ENCODE measurements around the gene DLEC1. TPM values are rescaled to one million over a fixed set of nuclear protein-coding genes. Genes with fewer than 3 reads are reported as not detected.
"Not testable (repeated sequence)": the region's sequence is repeated elsewhere in the genome, so short reads cannot be mapped to it uniquely, and the experiment has no call there.

Gene DLEC1
- total RNA-seq, 8 experiments from 2014 or later, result 0.27 to 3.5 (median 0.81) TPM

DNA sequence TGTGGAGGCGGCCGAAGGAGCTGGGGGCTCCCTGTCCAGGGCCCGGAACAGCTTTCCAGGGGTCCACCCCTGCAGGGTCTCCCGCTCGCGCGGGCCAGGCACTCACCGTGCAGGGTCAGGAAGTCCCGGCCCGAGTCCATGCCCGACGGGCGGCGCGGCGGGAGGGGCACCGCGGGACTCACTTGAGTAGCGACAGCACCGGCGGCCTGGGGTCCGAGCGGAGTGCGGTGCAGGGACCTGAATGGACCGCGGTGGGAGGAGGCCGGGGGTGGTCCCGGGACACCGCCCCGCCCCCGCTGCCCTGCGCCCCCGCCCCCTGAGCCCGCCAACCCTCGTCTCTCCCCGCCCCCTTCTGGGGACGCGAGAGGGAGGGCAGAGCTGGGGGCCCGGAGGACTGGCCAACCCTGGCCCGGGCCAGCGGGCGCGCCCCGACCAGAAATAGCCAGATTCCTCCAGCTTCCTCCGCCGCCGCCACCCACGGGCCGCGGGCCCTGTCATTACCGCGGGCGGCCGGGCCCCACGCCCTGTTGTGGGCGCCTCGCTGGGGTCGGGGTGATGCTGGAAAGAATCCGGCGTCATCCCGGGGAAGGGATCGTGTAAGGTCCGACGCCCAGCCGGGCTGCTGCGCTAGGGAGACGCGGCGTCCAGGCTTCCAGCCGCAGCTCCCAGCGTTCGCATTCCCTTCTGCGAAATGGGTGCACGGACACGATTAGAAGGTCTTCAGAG is 9.4 kb upstream of the DLEC1 start, which contains the start of gene PLCD1:
Gene PLCD1, minus strand, starts transcription at position 243 of the 726 bp plus-strand sequence. Its CDS starts 103 bp downstream, at position 140.
- Histone ChIP-seq H3K27ac (peak within 1 kb of the TSS in 1 of 2 donors; percentile 51), H3K4me3 (peak within 1 kb of the TSS; percentile 38 to 79 (median 56)), H3K4me1 (replicated peaks in 1 of 2) (peaks cover 9 to 17% of the 10 kb centered on the region in 2 donors)
- in situ Hi-C loops (cut with MboI; ENCODE audit: low pct_unique_long_range_greater_than_20kb in 2 of 9, low sequenced_read_pairs in 9 of 9, unreplicated experiment in 9 of 9), result no loop called here
- ATAC-seq (replicated peaks in 6 of 8), result peak; percentile 39 to 53 (median 48)
- 12% methylated on average over 11 of the region's 75 CpGs; no CpG with 5 or more reads in 9 of the 10 experiments for WGBS, 10 experiments

DNA sequence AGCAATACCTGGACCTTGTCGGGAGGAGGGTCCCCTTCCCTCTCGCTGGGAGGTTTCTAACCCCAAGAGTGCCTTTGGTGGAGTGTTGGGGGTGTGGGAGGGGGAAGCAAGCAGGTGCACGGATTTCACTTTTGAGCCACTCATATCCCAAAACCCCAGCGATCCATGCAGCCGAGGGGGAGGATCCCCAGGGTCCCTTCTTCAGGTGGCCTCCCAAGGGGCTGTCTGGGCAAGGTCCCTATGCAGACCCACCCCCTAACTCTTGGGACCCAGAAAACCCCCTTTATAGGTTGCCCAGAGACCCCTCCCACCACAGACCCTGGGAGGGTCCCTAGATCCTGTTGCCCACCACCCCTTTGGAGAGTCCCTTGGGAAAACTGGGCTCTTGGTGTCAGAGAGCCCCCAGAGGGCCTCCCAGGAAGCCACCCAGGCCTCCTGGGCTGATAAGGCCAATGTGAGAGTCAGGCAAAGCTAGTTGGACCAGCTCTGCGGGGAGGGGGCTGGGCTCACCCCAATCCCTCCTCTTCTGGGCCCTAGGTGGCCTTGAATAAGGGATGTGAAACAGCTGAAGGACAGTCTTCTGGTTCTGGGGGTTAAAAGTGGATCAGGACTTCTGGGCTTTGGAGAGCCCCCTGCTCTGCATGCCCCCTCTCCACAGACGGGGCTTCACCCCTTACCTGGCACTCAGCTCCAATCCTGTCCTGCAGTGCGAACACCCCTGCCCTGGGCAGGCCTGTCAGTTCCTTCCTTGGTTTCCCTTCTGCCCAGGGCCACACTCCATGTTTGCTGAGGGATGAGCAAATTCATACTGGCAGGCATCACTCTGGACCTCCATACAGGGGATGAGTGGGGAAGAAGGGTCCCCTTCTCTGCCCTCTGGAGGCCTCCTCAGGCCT is 8.6 kb upstream of the DLEC1 start:
- WGBS, 10 experiments, result 40 to 100% (median 63%) methylated on average over 1 to 3 of the region's 8 CpGs; no CpG with 5 or more reads in 6 of the 10 experiments
- in situ Hi-C loops (cut with MboI; ENCODE audit: low pct_unique_long_range_greater_than_20kb in 2 of 9, low sequenced_read_pairs in 9 of 9, unreplicated experiment in 9 of 9), result no loop called here
- Histone ChIP-seq H3K4me1 (replicated peaks in 1 of 2) (peaks cover 9 to 17% of the 10 kb centered on the region in 2 donors), H3K4me3 (peak overlapping the region; percentile 38 to 79 (median 56)), H3K27ac (peak overlapping the region in 1 of 2 donors; percentile 51)
- no peak for ATAC-seq (replicated peaks in 6 of 8)

DNA sequence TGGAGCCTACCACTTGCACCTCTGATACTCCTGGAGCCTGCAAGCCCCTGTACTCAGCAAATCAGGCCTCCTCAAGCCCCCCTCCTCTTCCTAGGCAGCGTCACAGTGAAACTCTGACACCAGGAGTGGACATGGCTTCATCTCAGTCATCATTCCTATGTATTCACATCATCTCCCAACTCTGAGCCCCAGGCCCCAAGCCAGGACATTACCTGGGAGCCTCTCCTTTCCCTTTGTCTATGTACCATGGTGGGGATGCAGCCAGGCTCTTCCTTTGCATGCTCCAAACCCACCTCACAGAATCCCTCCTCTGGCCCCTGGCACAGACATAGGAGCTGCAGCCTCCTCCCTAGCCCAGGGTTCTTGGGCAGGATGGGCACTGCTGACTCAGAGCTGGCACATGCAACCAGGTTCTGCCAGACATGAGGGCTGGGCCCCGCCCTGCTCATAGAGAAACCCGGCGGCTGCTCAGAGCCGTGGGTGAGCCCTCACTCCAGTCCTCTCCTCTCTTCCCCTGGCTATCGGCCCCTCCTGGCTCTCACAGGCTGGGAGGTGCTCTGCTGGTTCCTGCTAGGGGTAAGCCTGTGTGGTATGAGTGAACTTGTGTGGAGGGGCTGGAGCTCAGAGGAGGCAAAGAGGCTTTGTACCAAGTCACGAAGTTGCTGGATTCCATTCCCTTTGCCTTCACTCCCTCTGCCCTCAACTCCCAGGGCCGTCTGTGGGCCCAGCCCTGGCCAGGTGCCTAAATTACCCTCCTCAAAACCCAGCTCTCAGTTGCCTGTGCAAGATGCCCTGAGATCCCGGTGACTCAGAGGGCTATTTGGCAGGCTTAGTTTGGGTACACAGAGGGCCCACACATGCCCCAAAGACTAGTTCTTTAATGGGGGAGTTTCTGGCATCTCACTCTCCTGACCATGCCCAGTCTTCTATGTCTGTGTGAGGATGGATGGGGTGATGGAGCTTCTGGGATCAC is 7.7 kb upstream of the DLEC1 start:
- Histone ChIP-seq H3K27ac (no peak overlapping the region), H3K4me1 (replicated peaks in 1 of 2) (peaks cover 5 to 12% of the 10 kb centered on the region in 2 donors), H3K4me3 (no peak overlapping the region)
- in situ Hi-C loops (cut with MboI; ENCODE audit: low pct_unique_long_range_greater_than_20kb in 2 of 9, low sequenced_read_pairs in 9 of 9, unreplicated experiment in 9 of 9), result no loop called here
- peak in 3 of 8 experiments; percentile 5 to 12 (median 11) for ATAC-seq (replicated peaks in 6 of 8)
- 0 to 100% (median 43%) methylated on average over 1 to 4 of the region's 9 CpGs; no CpG with 5 or more reads in 4 of the 10 experiments for WGBS, 10 experiments

DNA sequence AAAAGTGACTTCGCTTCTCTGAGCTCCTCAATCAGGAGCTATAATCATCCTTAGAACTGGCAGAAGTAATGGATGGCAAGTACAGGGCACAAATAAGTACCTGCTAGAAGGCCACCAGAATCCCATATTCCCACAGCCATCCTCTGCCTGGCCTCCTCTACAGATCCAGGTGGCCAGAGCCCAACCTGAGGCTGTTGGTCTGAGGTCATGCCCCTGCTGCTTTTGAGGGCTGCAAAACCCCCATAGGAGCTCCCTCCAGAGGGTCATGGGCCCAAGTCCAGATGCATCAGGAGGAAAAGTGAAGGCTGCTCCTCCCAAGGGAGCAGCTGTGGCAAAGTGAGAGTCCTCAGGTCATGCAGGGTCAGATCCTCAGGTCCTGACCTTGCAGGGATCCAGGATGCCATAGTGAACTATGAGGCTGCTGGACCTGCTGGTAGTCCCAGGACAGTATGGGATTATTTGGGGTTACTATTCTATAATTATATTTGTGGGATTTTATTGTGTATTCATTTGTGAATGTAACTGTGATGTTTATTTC is 6.6 kb upstream of the DLEC1 start:
- 80 to 100% (median 100%) methylated on average over 1 of the region's 1 CpG; no CpG with 5 or more reads in 5 of the 10 experiments for WGBS, 10 experiments
- no peak for ATAC-seq (replicated peaks in 6 of 8)
- no peak overlapping the region for H3K27ac ChIP-seq

DNA sequence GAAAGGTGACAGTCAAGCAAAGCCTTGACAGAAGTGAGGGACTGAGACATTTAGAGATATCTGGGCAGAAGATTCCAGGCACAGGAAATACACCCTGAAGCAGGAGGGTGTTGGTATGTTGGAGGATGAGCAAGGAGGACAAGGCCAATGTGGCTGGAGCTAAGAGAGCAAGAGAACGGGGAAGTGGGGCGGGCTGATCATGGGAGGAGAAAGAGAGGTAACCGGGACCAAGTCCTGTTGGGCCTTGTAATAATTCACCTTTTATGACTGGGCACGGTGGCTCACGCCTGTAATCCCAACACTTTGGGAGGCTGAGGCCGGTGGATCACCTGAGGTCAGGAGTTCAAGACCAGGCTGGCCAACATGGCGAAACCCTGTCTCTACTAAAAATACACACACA is 5.4 kb upstream of the DLEC1 start:
- WGBS, 10 experiments, result 60 to 100% (median 80%) methylated on average over 1 to 5 of the region's 7 CpGs; no CpG with 5 or more reads in 4 of the 10 experiments
- H3K27ac ChIP-seq; in situ Hi-C loops (cut with MboI; ENCODE audit: low pct_unique_long_range_greater_than_20kb in 2 of 9, low sequenced_read_pairs in 9 of 9, unreplicated experiment in 9 of 9); ATAC-seq (replicated peaks in 6 of 8); H3K4me1 ChIP-seq (replicated peaks in 1 of 2); H3K4me3 ChIP-seq: not testable (repeated sequence)

More for the DNA sequence above, 6.6 kb upstream of the DLEC1 start:
- Histone ChIP-seq H3K4me3 (no peak overlapping the region), H3K4me1 (replicated peaks in 1 of 2) (peaks cover 5 to 12% of the 10 kb centered on the region in 2 donors)
- in situ Hi-C loops (cut with MboI; ENCODE audit: low pct_unique_long_range_greater_than_20kb in 2 of 9, low sequenced_read_pairs in 9 of 9, unreplicated experiment in 9 of 9), result no loop called here

DNA sequence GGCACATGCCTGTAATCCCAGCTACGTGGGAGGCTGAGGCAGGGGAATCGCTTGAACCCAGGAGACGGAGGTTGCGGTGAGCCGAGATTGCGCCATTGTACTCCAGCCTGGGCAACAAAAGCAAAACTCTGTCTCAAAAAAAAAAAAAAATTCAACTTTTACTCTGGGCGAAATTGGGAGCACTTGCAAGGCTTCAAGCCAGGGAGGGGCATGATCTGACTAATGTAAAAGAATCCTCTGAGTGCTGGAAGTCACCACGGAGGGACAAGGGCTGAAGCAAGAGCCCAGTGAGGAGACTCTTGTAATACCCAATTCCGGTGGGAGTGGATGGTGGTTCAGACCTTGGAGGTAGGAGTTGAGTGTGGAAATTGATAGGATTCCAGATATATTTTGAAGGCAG is 4.7 kb upstream of the DLEC1 start:
- WGBS, 10 experiments, result 43 to 100% (median 84%) methylated on average over 1 to 6 of the region's 9 CpGs; no CpG with 5 or more reads in 1 of the 10 experiments
- ATAC-seq (replicated peaks in 6 of 8); in situ Hi-C loops (cut with MboI; ENCODE audit: low pct_unique_long_range_greater_than_20kb in 2 of 9, low sequenced_read_pairs in 9 of 9, unreplicated experiment in 9 of 9); H3K4me3 ChIP-seq; H3K27ac ChIP-seq: not testable (repeated sequence)
- H3K4me1 ChIP-seq (replicated peaks in 1 of 2), result peaks cover 6 to 12% of the 10 kb centered on the region in 2 donors

DNA sequence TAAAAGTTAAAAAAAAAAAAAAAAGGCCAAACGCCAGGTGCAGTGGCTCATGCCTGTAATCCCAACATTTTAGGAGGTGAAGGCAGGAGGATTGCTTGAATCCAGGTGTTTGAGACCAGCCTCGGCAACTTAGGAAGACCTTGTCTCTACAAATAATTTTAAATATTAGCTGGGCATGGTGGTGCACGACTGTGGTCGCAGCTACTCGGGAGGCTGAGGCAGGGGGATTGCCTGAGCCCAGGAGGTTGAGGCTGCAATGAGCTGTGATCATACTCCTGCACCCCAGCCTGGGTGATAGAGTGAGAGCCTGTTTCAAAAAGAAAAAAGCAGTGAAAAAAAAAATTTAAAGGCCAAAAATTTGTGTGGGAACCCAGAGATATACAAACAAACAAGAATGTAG is 2.7 kb upstream of the DLEC1 start:
- in situ Hi-C loops (cut with MboI; ENCODE audit: low pct_unique_long_range_greater_than_20kb in 2 of 9, low sequenced_read_pairs in 9 of 9, unreplicated experiment in 9 of 9), result no loop called here
- Histone ChIP-seq H3K27ac (no peak overlapping the region), H3K4me3 (no peak overlapping the region), H3K4me1 (replicated peaks in 1 of 2) (peaks cover 3 to 8% of the 10 kb centered on the region in 2 donors)
- no peak for ATAC-seq (replicated peaks in 6 of 8)
- 52 to 100% (median 83%) methylated on average over 2 to 5 of the region's 5 CpGs; no CpG with 5 or more reads in 2 of the 10 experiments for WGBS, 10 experiments

DNA sequence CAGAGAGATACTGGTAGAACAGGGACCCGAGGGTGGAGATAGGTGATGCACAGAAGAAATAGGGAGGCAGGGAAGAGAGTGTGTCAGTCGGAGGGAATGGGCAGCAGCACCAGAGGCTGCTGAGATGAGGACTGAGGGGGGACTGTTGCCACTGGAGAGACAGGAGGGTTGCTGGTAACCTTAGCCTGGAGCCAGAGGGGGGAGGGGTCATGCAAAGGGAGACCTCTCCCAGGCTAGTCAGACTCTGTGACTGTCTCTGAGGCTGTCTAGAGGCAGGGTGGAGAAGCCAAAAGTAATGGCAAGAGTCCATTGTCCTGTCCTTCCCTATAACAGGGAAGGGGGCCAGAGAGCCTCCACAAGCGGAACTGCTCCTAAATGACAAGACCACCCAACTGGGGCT is 2.1 kb upstream of the DLEC1 start:
- ATAC-seq (replicated peaks in 6 of 8), result no peak

DNA sequence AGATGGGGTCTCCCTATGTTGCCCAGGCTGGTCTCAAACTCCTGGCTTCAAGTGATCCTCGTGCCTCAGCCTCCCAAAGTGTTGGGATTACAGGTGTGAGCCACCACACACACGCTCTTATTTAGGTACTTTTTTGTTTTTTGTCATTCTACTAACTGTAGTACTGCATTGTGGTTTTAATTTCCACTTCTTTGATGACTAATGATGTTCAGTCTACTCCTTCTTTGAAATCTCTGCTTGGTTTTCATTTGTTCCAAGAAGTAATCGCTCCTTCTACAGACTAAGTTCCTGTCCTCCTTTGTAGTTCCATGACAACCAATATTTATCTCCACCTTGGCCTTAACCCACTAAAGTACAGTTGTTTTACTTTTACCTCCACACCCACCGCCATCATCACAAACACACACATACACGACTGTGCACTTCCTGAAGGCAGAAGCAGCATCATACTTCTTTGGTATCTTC is 529 bp upstream of the DLEC1 start:
- H3K4me3 ChIP-seq, result peak overlapping the region in 2 of 5 donors; percentile 35 to 43
- H3K4me1 ChIP-seq (replicated peaks in 1 of 2), result peaks cover 3 to 8% of the 10 kb centered on the region in 2 donors
- in situ Hi-C loops (cut with MboI; ENCODE audit: low pct_unique_long_range_greater_than_20kb in 2 of 9, low sequenced_read_pairs in 9 of 9, unreplicated experiment in 9 of 9), result no loop called here
- no peak overlapping the region for H3K27ac ChIP-seq
- no peak for ATAC-seq (replicated peaks in 6 of 8)
- WGBS, 10 experiments, result 46 to 95% (median 75%) methylated on average over 1 to 5 of the region's 5 CpGs; no CpG with 5 or more reads in 3 of the 10 experiments

More for the DNA sequence above, 2.1 kb upstream of the DLEC1 start:
- 21 to 100% (median 73%) methylated on average over 1 to 2 of the region's 3 CpGs; no CpG with 5 or more reads in 4 of the 10 experiments for WGBS, 10 experiments
- H3K4me1 ChIP-seq (replicated peaks in 1 of 2), result peaks cover 3 to 8% of the 10 kb centered on the region in 2 donors
- in situ Hi-C loops (cut with MboI; ENCODE audit: low pct_unique_long_range_greater_than_20kb in 2 of 9, low sequenced_read_pairs in 9 of 9, unreplicated experiment in 9 of 9), result no loop called here
- no peak overlapping the region for H3K27ac ChIP-seq
- no peak overlapping the region for H3K4me3 ChIP-seq

DNA sequence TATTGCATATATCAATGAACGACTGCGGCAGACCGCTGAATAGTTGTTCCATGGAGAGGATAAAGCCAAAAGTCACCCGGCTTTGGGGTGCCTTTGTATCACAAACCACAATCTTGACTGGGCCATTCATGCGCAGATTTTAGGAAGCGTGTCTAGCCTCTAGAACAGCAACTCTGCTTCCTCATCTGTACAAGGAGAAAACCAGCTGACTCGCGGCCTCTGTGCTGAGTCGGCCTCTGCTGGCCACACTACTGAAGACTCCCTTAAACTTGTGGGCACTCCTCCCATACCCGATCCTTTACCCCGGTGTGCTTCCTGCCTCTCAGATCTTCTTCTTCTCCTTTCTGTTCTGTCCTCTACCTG is 872 bp downstream of the DLEC1 start:
- WGBS, 10 experiments, result 0 to 50% (median 23%) methylated on average over 1 to 10 of the region's 11 CpGs; no CpG with 5 or more reads in 3 of the 10 experiments
- ATAC-seq (replicated peaks in 6 of 8), result peak in 7 of 8 experiments; percentile 44 to 68 (median 65)
- in situ Hi-C loops (cut with MboI; ENCODE audit: low pct_unique_long_range_greater_than_20kb in 2 of 9, low sequenced_read_pairs in 9 of 9, unreplicated experiment in 9 of 9), result no loop called here
- Histone ChIP-seq H3K27ac (no peak overlapping the region), H3K4me3 (peak overlapping the region; percentile 31 to 43 (median 35)), H3K4me1 (replicated peaks in 1 of 2) (peaks cover 3 to 8% of the 10 kb centered on the region in 2 donors)

DNA sequence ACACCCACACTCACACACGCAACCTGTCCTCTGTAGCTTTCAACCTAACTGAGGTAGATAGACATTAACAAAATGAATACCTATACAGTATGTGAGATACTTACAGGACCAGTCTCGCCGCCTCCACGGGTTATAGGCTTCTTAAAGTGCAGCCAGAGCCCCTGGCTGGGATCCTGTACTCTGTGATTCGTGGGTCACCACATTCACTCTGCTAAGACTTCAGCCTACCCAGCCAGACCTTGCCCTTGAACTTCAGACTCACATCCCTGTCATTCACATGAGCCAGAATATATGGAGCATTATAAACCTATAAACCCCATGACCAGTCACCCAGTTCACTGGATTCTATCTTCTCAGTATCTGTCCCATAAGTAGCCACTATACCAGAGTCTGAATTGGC is 1.4 kb downstream of the DLEC1 start:
- Histone ChIP-seq H3K4me1 (replicated peaks in 1 of 2) (peaks cover 3 to 8% of the 10 kb centered on the region in 2 donors), H3K4me3 (no peak overlapping the region), H3K27ac (no peak overlapping the region)
- 52 to 100% (median 84%) methylated on average over 1 to 5 of the region's 5 CpGs; no CpG with 5 or more reads in 4 of the 10 experiments for WGBS, 10 experiments
- ATAC-seq (replicated peaks in 6 of 8), result no peak
- in situ Hi-C loops (cut with MboI; ENCODE audit: low pct_unique_long_range_greater_than_20kb in 2 of 9, low sequenced_read_pairs in 9 of 9, unreplicated experiment in 9 of 9), result no loop called here

All from motor neuron (in vitro differentiated cells).